Measurements from ENCODE around the gene TFR2. TPM values are rescaled to one million over a fixed set of nuclear protein-coding genes. Genes with fewer than 3 reads are reported as not detected.

Gene TFR2
- total and polyA plus RNA-seq, 2 of the 13 experiments (the other 11 are each of a cell fraction or from before 2014, with no cell fraction given), result 36.9 to 64.2 TPM

GRCh38 chr7:100641463-100641859 is at the start of gene TFR2 (continued):
- no peak for TF ChIP-seq ZNF646 (CRISPR knock-in tag; IDR thresholded peaks at IDR 0.05)
- no peak for TF ChIP-seq HOXA5 (CRISPR knock-in tag; IDR thresholded peaks at IDR 0.05)
- no peak for TF ChIP-seq ZNF598 (CRISPR knock-in tag; IDR thresholded peaks at IDR 0.05; ENCODE audit: borderline replicate concordance)
- no peak; the same call in 1 of the 2 replicates for TF ChIP-seq ZNF567 (CRISPR knock-in tag; IDR thresholded peaks at IDR 0.05; ENCODE audit: borderline replicate concordance)
- TF ChIP-seq MIER2 (CRISPR knock-in tag; IDR thresholded peaks at IDR 0.05), result no peak
- TF ChIP-seq CTCF (CRISPR knock-in tag; IDR thresholded peaks at IDR 0.05), result no peak
- peak; percentile 70 for TF ChIP-seq MAX (IDR thresholded peaks at IDR 0.05)
- no peak for TF ChIP-seq ZBTB46 (CRISPR knock-in tag; IDR thresholded peaks at IDR 0.05; ENCODE audit: borderline replicate concordance)
- peak; percentile 49; the same call in 1 of the 2 replicates for TF ChIP-seq SPEN (CRISPR knock-in tag; IDR thresholded peaks at IDR 0.05; ENCODE audit: low read depth)
- TF ChIP-seq ELF3 (CRISPR knock-in tag; IDR thresholded peaks at IDR 0.05), result peak; percentile 30; the same call in 1 of the 2 replicates
- no peak for TF ChIP-seq ARHGAP35 (CRISPR knock-in tag; IDR thresholded peaks at IDR 0.05; ENCODE audit: borderline replicate concordance)
- no peak for TF ChIP-seq ZBTB4 (CRISPR knock-in tag; IDR thresholded peaks at IDR 0.05; ENCODE audit: borderline replicate concordance)
- TF ChIP-seq ZNF251 (CRISPR knock-in tag; IDR thresholded peaks at IDR 0.05), result no peak
- TF ChIP-seq TRAFD1 (CRISPR knock-in tag; IDR thresholded peaks at IDR 0.05; ENCODE audit: borderline replicate concordance), result no peak
